ENCODE measurements around the gene MED17. TPM values are rescaled to one million over a fixed set of nuclear protein-coding genes. Genes with fewer than 3 reads are reported as not detected.

MED17 gene
- total and polyA plus RNA-seq, 9 donors, result 24.9 to 38.3 (median 32.0) TPM

GRCh38 chr11:93814966-93815633, 31.0 kb downstream of the MED17 start:
- H3K4me1 ChIP-seq (ENCODE audit: insufficient read depth), result no peaks in the 10 kb centered on the region
- H3K27me3 ChIP-seq, result no peaks in the 10 kb centered on the region
- WGBS, 3 donors, result 79 to 81% (median 80%) methylated on average over 6 of the region's 6 CpGs
- no peak overlapping the region for H3K27ac ChIP-seq
- no peaks in the 10 kb centered on the region for H3K9me3 ChIP-seq
- no peaks in the 10 kb centered on the region for H3K36me3 ChIP-seq
- intact Hi-C loops (cut with DNase I), result no loop called here
- DNase-seq, result no peak
- H3K4me3 ChIP-seq, result no peak overlapping the region
- no peak for TF ChIP-seq POLR2A (IDR thresholded peaks at IDR 0.05)
- no peak for TF ChIP-seq EP300 (IDR thresholded peaks at IDR 0.05)
- no peak for TF ChIP-seq CTCF (IDR thresholded peaks at IDR 0.05)

- Histone ChIP-seq H3K27me3 (no peaks in the 10 kb centered on the region), H3K4me1 (ENCODE audit: insufficient read depth) (no peaks in the 10 kb centered on the region), H3K27ac (no peak overlapping the region), H3K4me3 (no peak overlapping the region), H3K9me3 (no peaks in the 10 kb centered on the region), H3K36me3 (no peaks in the 10 kb centered on the region)
- no peak for DNase-seq
- 46 to 61% (median 47%) methylated on average over 4 of the region's 4 CpGs for WGBS, 3 donors
- intact Hi-C loops (cut with DNase I), result no loop called here
- no peak for TF ChIP-seq EP300 (IDR thresholded peaks at IDR 0.05)
- TF ChIP-seq POLR2A (IDR thresholded peaks at IDR 0.05), result no peak
- no peak for TF ChIP-seq CTCF (IDR thresholded peaks at IDR 0.05)
Observed at GRCh38 chr11:93817426-93818348, 33.6 kb downstream of the MED17 start.

- Histone ChIP-seq H3K4me3 (no peak overlapping the region), H3K4me1 (ENCODE audit: insufficient read depth) (no peaks in the 10 kb centered on the region), H3K27me3 (no peaks in the 10 kb centered on the region), H3K9me3 (no peaks in the 10 kb centered on the region), H3K36me3 (no peaks in the 10 kb centered on the region), H3K27ac (no peak overlapping the region)
- 79 to 86% (median 85%) methylated on average over 8 of the region's 8 CpGs for WGBS, 3 donors
- no peak for TF ChIP-seq EP300 (IDR thresholded peaks at IDR 0.05)
- no peak for TF ChIP-seq POLR2A (IDR thresholded peaks at IDR 0.05)
- no peak for TF ChIP-seq CTCF (IDR thresholded peaks at IDR 0.05)
- DNase-seq, result no peak
- intact Hi-C loops (cut with DNase I), result no loop called here
Observed at GRCh38 chr11:93819966-93820695, 36.0 kb downstream of the MED17 start.

- TF ChIP-seq CTCF (IDR thresholded peaks at IDR 0.05) (no peak), EP300 (IDR thresholded peaks at IDR 0.05) (no peak), POLR2A (IDR thresholded peaks at IDR 0.05) (no peak)
- Histone ChIP-seq H3K9me3 (no peaks in the 10 kb centered on the region), H3K27me3 (no peaks in the 10 kb centered on the region), H3K4me3 (no peak overlapping the region), H3K27ac (no peak overlapping the region), H3K36me3 (no peaks in the 10 kb centered on the region), H3K4me1 (ENCODE audit: insufficient read depth) (no peaks in the 10 kb centered on the region)
- 80 to 82% (median 82%) methylated on average over 14 of the region's 14 CpGs for WGBS, 3 donors
- no peak for DNase-seq
- intact Hi-C loops (cut with DNase I), result no loop called here
Observed at GRCh38 chr11:93820847-93821246, 36.8 kb downstream of the MED17 start.
